Muscle layer of duodenum (tissue), 2 donors: Measurements from ENCODE around the gene DNM1L.

Experiments used
- H3K27ac ChIP-seq: one replicate; pipeline ENCODE4 v1.7.0; 2013; ENCODE audit warnings: mild to moderate bottlenecking, low read length
- H3K27me3 ChIP-seq: one replicate; pipeline ENCODE4 v1.7.0; 2013; ENCODE audit warnings: low read depth, mild to moderate bottlenecking, control low read depth, low read length
- H3K36me3 ChIP-seq, 2 donors: one replicate each; pipeline ENCODE4 v1.7.0; 2013; ENCODE audit warnings: low read length in 2 of 2, control low read depth in 1 of 2, mild to moderate bottlenecking in 1 of 2; ENCODE audit not compliant: insufficient read depth in 2 of 2, control insufficient read depth in 1 of 2
- H3K4me1 ChIP-seq, 2 donors: one replicate each; pipeline ENCODE4 v1.7.0; 2013; ENCODE audit warnings: low read length in 2 of 2, mild to moderate bottlenecking in 2 of 2, control low read depth in 1 of 2, moderate library complexity in 1 of 2; ENCODE audit not compliant: insufficient read depth in 2 of 2, control insufficient read depth in 1 of 2
- H3K4me3 ChIP-seq, 2 donors: one replicate each; pipeline ENCODE4 v1.7.0; 2013; ENCODE audit warnings: low read length in 2 of 2, low read depth in 1 of 2, mild to moderate bottlenecking in 1 of 2
- H3K9me3 ChIP-seq, 2 donors: one replicate each; pipeline ENCODE4 v1.7.0; 2013; ENCODE audit warnings: low read length in 2 of 2, control low read depth in 1 of 2, mild to moderate bottlenecking in 1 of 2; ENCODE audit not compliant: control insufficient read depth in 1 of 2
- donor health status: healthy.

DNM1L gene

DNA sequence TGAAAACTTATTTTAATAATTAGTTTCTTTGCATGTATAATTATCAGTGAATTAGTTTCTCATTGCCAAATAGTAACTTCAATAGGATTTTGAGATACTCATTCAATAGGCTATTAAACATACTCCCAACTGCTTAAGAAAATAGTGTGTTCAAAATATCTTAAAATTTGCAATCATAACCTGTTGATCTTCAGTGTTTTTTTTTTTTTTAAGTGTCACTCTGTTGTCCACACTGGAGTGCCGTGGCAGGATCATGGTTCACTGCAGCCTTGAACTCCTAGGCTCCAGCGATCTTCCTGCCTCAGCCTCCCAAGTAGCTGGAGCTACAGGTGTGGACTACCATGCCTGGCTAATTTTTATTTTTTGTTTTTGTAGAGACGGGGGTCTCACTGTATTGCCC, 78.1 kb downstream of the DNM1L start:
- no peaks in the 10 kb centered on the region for H3K9me3 ChIP-seq
- H3K36me3 ChIP-seq, result peaks cover 0 to 7% of the 10 kb centered on the region in 2 donors
- no peak overlapping the region for H3K4me3 ChIP-seq
- no peak overlapping the region for H3K27ac ChIP-seq
- peaks cover 5 to 24% of the 10 kb centered on the region in 2 donors for H3K4me1 ChIP-seq
- no peaks in the 10 kb centered on the region for H3K27me3 ChIP-seq

DNA sequence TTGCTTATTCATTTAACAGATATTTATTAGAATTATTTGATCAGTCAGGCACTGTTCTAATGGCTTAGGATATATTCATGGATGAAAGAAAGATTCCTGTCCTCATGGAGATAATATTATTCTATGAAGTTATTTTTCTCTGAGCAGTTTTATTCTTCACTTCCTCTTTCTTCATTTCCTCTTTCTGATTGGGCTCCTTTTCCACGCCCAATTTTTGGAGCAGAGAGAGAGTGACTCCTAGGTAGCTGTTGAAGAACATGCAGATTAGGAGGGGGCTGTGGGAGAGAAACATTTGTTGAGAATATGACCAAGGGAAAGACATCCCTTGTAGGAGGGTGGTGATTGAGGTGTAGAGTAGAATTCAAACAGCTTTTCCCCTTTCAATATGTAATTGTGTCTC, 82.6 kb downstream of the DNM1L start:
- H3K27me3 ChIP-seq, result no peaks in the 10 kb centered on the region
- no peak overlapping the region for H3K4me3 ChIP-seq
- no peaks in the 10 kb centered on the region for H3K36me3 ChIP-seq
- peaks cover 0 to under 1% of the 10 kb centered on the region in 2 donors for H3K4me1 ChIP-seq
- H3K9me3 ChIP-seq, result no peaks in the 10 kb centered on the region
- no peak overlapping the region for H3K27ac ChIP-seq

DNA sequence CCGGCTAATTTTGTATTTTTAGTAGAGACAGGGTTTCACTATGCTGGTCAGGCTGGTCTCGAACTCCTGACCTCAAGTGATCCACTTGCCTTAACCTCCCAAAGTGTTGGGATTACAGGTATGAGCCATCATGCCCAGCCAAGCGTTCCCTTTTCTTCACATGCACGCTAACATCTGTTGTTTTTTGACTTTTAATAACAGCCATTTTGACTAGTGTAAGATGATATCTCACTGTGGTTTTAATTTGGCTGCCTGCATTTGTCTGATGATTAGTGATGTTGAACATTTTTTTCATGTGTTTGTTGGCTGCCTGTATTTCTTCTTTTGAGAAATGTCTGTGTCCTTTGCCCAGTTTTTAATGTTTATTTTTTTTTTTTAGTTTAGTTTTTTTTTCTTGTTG, 86.8 kb downstream of the DNM1L start:
- no peak overlapping the region for H3K4me3 ChIP-seq

DNA sequence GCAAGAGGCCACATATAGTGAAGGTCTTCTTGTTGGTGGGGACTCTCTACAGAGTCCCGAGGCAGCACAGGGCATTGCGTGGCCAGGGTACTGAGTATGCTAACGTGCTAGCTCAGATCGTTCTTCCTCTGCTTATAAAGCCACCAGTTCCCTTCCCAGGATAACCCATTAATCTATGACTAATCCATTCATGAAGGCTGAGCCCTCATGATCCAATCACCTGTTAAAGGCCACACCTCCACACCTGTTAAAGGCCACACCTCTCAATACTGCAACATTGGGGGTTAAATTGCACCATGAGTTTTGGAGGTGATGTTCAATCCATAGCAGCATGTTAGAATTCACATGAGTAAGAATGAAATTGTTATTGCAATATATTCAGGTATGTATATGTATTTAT, 89.4 kb downstream of the DNM1L start:
- Histone ChIP-seq H3K4me3 (no peak overlapping the region), H3K9me3 (no peaks in the 10 kb centered on the region), H3K27me3 (no peaks in the 10 kb centered on the region), H3K27ac (no peak overlapping the region), H3K4me1 (no peaks in the 10 kb centered on the region), H3K36me3 (no peaks in the 10 kb centered on the region)

More for the DNA sequence above, 86.8 kb downstream of the DNM1L start:
- no peaks in the 10 kb centered on the region for H3K9me3 ChIP-seq
- H3K27ac ChIP-seq, result no peak overlapping the region
- no peaks in the 10 kb centered on the region for H3K27me3 ChIP-seq
- no peaks in the 10 kb centered on the region for H3K4me1 ChIP-seq
- no peaks in the 10 kb centered on the region for H3K36me3 ChIP-seq

DNA sequence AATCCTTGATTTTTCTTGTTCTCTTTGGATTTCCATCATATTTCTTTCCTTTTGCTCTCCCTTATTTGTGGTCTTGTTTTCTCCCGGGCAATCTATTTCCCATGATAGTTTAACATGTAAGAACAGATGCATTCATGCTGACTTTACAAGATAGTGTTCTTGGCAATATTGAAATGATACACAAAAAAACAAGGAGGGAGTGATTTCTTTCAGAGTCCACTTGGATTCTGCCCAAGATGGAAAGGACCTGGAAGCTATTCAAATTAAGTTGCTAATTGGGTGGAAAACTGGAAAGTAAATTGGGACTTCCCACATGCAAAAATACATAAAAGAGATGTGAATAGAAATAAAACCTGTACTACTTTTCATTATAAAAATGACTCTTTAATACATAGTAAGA, 91.0 kb downstream of the DNM1L start:
- Histone ChIP-seq H3K4me1 (no peaks in the 10 kb centered on the region), H3K36me3 (no peaks in the 10 kb centered on the region), H3K9me3 (no peaks in the 10 kb centered on the region), H3K4me3 (no peak overlapping the region), H3K27me3 (no peaks in the 10 kb centered on the region), H3K27ac (no peak overlapping the region)

DNA sequence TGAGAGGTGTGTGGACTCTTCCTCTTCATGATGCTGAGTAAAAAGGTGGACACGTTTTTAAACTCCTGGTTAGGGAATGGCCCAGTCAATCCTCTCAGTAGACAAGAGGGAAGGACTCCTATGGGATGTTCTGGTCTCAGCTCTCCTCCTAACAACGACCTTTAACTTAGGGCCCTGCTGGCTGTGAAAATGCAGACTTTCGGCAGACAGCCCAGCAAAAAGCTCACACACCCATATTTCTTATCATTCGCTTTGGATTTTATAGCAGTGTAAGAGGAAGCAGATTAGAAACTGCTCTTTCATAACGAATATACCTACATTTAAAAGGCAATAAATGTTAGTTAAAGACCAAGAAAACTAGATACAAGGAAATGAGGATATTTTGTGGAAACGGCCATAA, 94.6 kb downstream of the DNM1L start:
- H3K4me1 ChIP-seq, result no peaks in the 10 kb centered on the region
- no peak overlapping the region for H3K27ac ChIP-seq
- no peaks in the 10 kb centered on the region for H3K27me3 ChIP-seq
- no peaks in the 10 kb centered on the region for H3K36me3 ChIP-seq
- H3K9me3 ChIP-seq, result no peaks in the 10 kb centered on the region
- H3K4me3 ChIP-seq, result no peak overlapping the region

DNA sequence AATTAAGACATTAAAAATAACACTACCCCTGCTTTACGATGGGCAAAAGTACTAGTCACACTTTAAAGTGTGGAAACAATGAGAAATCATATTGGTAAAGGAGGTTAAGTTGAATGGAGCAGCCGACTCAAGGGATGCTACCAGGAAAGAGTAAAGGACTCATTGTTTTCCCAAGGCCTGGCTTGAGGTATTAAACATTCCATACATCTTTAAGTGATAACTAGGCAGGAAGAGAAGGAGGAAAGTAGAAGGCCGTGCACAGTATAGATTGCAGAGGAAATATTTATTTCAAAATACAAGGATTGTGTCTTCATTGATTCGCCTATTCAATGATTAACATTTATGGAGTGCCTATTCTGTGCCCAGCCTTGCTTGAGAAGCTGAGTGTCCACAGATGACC, 97.2 kb downstream of the DNM1L start:
- Histone ChIP-seq H3K27me3 (no peaks in the 10 kb centered on the region), H3K36me3 (no peaks in the 10 kb centered on the region), H3K4me1 (no peaks in the 10 kb centered on the region), H3K9me3 (no peaks in the 10 kb centered on the region), H3K27ac (no peak overlapping the region), H3K4me3 (no peak overlapping the region)

DNA sequence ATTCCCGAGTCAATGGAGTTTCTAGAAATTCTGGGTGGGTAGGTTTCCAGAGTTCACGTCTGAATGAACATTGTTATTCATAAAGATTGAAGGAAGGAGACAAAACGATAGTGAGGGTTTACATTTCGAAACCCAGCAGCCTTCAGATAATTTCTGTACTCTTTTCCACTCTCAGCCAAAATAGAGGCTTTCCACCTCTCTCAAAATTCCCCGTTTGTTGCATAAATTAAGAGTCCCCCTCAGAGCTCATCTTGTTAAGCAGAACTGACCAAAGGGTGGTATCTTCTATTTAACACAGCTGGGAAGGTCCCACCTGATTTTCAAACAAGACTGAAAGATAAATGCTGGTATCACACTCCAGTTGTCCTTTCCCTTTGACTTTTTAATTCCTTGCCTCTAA, 98.1 kb downstream of the DNM1L start:
- no peaks in the 10 kb centered on the region for H3K36me3 ChIP-seq
- no peaks in the 10 kb centered on the region for H3K4me1 ChIP-seq
- no peak overlapping the region for H3K27ac ChIP-seq
- H3K9me3 ChIP-seq, result no peaks in the 10 kb centered on the region
- H3K27me3 ChIP-seq, result no peaks in the 10 kb centered on the region
- H3K4me3 ChIP-seq, result no peak overlapping the region

DNA sequence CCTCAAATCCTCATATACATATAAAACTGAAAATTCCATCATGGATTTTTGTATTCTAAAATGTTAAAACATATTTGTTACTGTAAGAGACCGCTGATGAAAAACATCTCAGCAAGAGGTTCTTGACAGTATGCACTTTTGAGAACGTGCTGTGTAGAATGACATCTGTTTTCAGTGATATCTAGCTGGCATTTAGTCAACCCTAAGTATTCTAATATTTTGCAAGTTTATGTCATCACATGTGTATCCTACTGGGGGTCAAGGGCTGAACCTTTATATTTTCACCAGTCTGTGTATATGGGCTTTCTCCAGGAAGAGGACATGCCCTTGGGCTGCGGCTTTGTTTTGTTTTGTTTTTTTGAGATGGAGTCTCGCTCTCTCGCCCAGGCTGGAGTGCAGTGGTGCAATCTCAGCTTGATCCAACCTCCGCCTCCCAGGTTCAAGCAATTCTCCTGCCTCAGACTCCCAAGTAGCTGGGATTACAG, 98.6 kb downstream of the DNM1L start:
- no peak overlapping the region for H3K27ac ChIP-seq
- no peaks in the 10 kb centered on the region for H3K9me3 ChIP-seq
- no peaks in the 10 kb centered on the region for H3K36me3 ChIP-seq
- H3K4me1 ChIP-seq, result no peaks in the 10 kb centered on the region
- H3K27me3 ChIP-seq, result no peaks in the 10 kb centered on the region
- H3K4me3 ChIP-seq, result no peak overlapping the region

DNA sequence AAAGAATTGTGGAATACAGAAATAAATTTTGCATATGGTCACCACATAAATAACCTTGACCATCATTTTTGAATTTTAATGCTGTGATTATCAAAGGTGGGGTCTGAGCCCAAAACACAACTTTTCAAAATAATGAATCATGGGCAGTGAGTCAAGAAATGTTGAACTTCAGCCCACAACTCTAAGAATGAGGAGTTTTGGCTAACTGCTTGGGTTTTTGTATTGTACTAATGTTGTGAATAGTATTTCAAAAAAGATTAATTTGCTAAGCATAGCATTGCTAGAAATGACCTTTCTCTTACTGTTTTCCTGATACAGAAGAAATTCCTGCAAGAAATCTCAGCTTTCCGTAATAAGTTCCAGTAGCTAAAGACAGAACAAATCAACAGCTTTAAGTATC, 101.0 kb downstream of the DNM1L start:
- H3K9me3 ChIP-seq, result no peaks in the 10 kb centered on the region
- no peaks in the 10 kb centered on the region for H3K36me3 ChIP-seq
- no peaks in the 10 kb centered on the region for H3K4me1 ChIP-seq
- H3K27me3 ChIP-seq, result no peaks in the 10 kb centered on the region
- no peak overlapping the region for H3K4me3 ChIP-seq
- H3K27ac ChIP-seq, result no peak overlapping the region

DNA sequence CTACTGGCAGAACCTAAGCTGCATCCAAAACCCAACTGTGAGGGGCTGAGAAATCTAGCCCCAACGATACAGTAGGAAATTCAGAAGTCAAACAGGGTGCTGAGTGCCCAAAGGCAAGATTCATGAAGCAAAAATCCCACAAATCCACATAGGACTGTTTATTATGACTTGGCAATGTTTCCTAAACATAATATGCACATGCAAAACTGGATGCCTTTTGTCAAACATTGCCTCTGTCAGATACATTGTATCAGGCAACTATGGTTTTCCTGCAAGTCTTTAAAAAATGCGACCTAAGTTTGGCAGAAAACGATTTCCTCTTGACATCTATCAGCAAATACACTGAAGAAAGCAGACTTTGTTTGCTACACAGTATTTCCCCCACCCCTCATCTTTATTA, 103.9 kb downstream of the DNM1L start:
- H3K4me3 ChIP-seq, result no peak overlapping the region
- H3K4me1 ChIP-seq, result no peaks in the 10 kb centered on the region
- H3K27ac ChIP-seq, result no peak overlapping the region
- H3K27me3 ChIP-seq, result no peaks in the 10 kb centered on the region
- H3K36me3 ChIP-seq, result no peaks in the 10 kb centered on the region
- no peaks in the 10 kb centered on the region for H3K9me3 ChIP-seq

DNA sequence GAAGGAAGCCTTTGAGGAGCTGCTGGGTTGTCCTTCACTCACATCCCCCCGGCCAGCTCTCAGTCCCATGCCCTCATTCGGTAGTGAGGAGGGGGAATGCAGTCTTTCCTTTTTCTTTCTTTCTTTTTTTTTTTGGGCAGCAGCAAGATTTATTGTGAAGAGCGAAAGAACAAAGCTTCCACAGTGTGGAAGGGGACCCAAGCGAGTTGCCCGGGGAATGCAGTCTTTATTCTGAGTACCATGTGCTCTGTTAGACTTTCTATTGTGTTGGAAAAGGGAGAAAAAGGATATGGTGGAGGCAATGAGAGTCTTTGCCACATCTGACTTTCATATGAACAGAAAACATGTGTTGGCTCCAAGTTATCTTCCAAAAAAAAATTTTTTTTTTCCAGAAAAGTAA, 106.5 kb downstream of the DNM1L start:
- peaks cover 0 to 4% of the 10 kb centered on the region in 2 donors for H3K36me3 ChIP-seq
- no peaks in the 10 kb centered on the region for H3K4me1 ChIP-seq
- no peaks in the 10 kb centered on the region for H3K9me3 ChIP-seq
- no peak overlapping the region for H3K27ac ChIP-seq
- no peak overlapping the region for H3K4me3 ChIP-seq
- H3K27me3 ChIP-seq, result no peaks in the 10 kb centered on the region
